Activated CD8-positive, alpha-beta memory T cell treated with anti-CD3 and anti-CD28 coated beads, Interleukin-2, amount 50 U/mL, for 24 hours (primary cell): ENCODE data around the gene TOPBP1.
"Not testable (repeated sequence)": the region's sequence is repeated elsewhere in the genome, so short reads cannot be mapped to it uniquely, and the experiment has no call there.

Experiments
- DNase-seq: peaks from one replicate; pipeline ENCODE4 v3.0.0-alpha.2; 2020; ENCODE audit errors: extremely low read depth

Gene TOPBP1

GRCh38 chr3:133674290-133674919 is 12.7 kb upstream of the TOPBP1 start:
- no peak for DNase-seq

- DNase-seq, result no peak
Measured at GRCh38 chr3:133673746-133674145, 12.0 kb upstream of the TOPBP1 start.

DNA sequence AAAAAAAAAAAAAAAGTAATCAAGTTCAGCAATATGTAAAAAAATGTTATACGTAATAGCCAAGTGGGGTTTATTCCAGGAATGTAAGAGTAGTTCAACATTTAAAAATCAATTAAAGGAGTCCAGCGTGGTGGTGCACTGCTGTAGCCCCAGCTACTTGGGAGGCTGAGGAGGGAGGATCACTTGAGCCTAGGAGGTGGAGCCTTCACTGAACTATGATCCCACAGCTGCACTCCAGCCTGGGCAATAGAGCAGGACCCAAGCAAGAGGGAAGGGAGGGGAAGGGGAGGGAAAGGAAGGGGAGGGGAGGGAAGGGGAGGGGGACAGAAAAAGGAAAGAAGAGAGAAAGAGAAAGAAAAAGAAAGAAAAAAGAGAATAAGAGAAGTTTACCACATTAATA is 10.7 kb upstream of the TOPBP1 start:
- DNase-seq, result no peak

DNA sequence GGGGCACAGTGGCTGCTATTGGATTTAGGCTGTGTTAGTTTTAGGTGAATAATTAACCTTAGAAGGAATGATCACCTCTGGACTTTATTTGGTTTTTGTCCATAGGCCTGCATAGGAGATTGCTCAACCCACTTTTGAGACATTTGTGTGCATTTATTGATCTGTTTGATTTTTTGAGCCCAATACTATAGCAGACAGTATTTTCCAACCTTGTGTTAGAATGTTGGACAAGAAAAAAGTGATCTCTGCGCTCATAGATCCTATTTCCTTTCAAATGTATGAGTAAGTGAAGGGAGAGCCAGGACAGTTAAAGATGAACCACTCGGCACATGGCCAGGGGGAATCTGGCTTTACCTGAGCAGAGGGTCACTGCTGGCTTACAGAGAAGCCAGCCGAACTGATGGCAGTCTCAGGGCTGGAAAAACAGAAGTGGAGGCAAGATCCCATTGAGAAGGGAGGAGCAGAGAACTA is 8.8 kb upstream of the TOPBP1 start:
- no peak for DNase-seq

- no peak for DNase-seq
Measured at GRCh38 chr3:133669949-133670524, 8.3 kb upstream of the TOPBP1 start.

DNA sequence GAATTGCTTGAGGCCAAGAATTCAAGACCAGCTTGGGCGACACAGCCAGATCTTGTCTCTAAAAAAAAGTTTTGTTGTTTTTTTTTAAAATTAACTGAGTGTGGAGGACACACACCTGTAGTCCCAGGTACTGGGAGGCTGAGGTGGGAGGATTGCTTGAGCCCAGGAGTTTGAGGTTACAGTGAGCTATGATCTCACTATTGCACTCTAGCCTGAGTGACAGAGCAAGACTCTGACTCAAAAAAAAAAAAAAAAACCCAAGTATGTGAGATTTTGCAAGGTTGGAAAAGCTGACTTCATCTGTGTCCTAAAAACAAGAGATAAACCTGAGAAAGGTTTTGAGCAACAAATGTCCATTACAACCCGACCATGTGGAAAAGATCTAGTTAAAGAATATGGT is 5.4 kb upstream of the TOPBP1 start:
- DNase-seq, result no peak

- DNase-seq, result not testable (repeated sequence)
Measured at GRCh38 chr3:133665188-133665587, 3.4 kb upstream of the TOPBP1 start.

DNA sequence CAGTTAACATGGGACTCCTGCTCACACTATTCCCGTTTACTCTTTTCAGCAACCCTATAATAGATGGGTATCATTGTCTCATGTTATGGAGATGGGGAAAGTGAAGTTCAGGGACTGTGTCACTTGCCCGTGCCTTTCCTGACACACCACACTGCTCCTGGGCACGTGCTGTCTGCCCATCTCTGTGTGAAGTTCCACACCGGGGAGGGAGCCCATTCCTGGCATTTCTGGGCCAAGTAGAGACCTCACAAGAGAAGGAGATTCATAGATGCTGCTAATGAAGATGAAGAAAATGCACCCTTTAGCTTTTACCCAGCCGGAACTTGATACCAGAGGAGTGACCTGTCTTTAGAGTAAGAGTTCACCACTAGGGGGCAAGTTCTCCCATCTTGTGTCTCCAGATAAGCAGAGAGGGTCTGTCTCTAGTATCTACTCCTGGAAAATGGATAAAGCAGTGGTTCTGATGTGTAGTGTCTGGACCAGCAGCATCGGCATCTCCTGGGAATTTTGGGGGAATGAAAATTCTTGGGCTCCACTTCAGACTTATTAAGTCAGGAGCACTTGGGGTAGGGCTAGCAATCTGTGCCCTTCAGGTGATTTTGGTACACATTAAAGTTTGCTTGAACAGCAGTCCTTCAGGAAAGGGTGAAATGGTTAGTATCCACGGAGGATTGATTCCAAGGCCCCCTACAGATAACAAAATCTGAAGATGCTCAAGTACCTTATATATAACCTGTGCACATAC is 2.0 kb upstream of the TOPBP1 start:
- DNase-seq, result no peak

DNA sequence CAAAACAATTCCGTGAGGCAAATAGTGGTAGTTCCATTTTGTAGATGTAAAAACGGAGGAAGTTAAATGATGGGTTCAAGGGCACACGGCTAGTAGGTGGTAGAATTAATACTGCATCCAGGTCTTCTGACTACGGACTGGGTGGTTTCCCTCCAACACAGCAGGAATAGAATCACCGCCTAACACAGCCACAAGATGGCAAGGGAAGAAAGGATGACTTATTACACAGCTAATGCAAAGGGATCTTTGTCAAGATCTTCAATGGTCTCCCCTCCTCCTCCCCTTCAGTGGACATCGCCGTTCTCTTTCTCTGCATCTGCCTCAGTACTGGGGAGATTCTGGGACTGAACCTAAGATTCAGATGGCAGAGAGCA is 524 bp upstream of the TOPBP1 start:
- DNase-seq, result no peak

DNA sequence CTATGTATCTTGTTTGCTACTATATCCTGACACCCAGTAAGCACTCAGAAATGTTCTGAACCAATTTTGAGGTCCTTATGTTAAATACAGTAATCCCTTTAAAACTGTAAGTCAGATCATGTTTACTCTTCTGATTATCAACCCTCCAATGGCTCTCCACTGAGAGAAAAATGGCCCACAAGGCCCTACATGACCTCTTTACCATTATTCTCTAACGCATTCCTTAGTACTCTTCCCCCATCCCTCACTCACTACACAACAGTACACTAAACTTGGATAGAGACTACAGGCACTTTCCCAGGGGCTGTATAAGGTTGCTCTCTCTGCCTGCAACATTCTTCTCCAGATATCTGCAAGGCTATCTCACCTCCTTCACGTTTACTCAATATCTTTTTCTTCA is 1.9 kb downstream of the TOPBP1 start:
- DNase-seq, result no peak

DNA sequence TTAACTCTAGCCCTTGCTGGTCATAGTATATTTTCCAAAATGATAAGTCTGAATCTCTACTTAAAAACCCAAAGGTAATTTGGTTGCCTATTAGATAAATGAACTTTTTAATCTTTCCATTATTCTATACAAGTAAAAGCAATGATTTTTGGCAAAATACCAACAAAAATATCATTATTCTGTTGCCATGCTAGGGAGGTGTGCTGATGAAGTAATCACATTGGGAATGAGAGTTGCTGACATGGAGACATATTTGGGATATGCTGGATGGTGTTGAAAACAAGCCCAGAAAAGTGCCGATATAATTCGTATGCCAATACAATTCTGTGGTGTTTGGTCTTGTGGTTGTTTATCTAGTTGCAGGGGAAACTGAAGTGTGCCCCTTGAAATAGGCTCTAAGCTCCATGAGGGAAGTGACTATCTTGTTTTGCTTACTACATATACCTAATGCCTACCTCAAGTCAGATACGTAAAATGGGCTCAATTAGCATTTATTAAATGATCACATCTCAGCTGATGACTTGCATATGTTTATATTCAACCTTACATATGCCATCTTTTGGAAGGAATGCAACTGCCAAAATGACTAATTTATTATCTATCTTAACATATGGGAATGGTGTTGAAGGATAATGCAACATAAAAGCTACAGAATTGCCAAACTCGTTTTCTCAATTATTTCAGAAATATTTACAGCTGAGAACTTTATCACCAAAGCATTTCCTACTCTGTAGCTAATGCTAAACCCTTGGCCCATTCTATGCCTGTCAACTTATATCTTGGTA is 5.8 kb downstream of the TOPBP1 start:
- DNase-seq, result no peak

GRCh38 chr3:133649486-133650068 is 12.2 kb downstream of the TOPBP1 start:
- DNase-seq, result no peak

- no peak for DNase-seq
Measured at GRCh38 chr3:133644768-133645167, 17.0 kb downstream of the TOPBP1 start.

- DNase-seq, result no peak
Measured at GRCh38 chr3:133643611-133644010, 18.1 kb downstream of the TOPBP1 start.

DNA sequence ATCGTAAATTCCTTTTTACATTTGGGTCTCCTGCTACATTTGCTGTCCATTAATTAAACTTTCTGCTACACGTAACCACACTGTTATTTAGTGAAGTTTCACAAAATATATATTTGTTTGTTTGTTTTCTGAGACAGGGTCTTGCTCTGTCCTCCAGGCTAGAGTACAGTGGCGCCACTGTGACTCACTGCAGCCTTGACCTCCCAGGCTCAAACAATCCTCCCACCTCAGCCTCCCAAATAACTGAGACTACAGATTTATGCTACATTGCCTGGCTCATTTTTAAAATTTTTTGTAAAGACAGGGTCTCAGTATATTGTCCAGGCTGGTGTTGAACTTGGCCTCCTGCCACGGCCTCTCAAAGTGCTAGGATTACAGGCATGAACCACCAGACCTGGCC is 20.5 kb downstream of the TOPBP1 start:
- no peak for DNase-seq

DNA sequence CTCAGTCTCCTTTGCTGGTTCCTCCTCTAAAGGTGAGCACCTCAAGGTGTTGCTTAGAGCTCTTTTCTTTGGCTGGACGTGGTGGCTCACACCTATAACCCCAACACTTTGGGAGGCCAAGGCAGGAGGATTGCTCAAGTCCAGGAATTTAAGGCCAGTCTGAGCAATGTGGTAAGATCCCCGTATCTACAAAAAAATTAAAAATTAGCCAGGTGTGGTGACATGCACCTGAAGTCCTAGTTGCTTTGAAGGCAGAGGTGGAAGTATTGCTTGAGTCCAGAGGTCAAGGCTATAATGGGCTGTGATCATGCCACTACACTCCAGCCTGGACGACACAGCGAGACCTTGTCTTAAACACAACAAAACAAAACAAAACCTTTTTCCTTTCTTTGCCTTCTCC is 28.3 kb downstream of the TOPBP1 start:
- DNase-seq, result no peak

- DNase-seq, result no peak
Measured at GRCh38 chr3:133629146-133629545, 32.6 kb downstream of the TOPBP1 start.

- no peak for DNase-seq
Measured at GRCh38 chr3:133627789-133628188, 34.0 kb downstream of the TOPBP1 start.

- no peak for DNase-seq
Measured at GRCh38 chr3:133620066-133620784, 41.5 kb downstream of the TOPBP1 start.

DNA sequence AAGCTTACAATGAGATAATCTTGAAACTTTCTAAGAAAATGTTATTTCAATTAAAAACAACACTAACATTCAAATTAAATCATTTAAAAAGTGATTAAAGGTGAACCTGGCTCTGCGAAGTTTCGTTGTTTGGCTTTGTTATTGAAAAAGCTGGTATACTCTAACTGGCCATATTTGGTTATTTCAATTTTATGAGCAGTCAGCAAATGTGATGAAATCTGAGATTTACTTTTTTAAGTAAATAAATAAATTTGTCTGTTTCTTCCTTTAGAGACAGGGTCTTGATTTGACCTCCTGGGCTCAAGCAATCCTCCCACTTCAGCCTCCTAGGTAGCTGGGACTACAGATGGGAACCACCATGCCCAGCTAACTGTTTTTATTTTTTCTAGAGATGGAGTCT is 50.2 kb downstream of the TOPBP1 start:
- DNase-seq, result no peak

GRCh38 chr3:133610031-133610430 is 51.7 kb downstream of the TOPBP1 start:
- DNase-seq, result no peak
